ENCODE data around the gene B3GNT4. TPM values are rescaled to one million over a fixed set of nuclear protein-coding genes. Genes with fewer than 3 reads are reported as not detected.
A peak's percentile ranks its signal among the peaks of the same experiment; 100 is the strongest.

Gene B3GNT4
- 0.03 TPM for polyA plus RNA-seq (2013, experiment 1 of 2)
- 0.01 TPM for polyA plus RNA-seq (2013, experiment 2 of 2)

DNA sequence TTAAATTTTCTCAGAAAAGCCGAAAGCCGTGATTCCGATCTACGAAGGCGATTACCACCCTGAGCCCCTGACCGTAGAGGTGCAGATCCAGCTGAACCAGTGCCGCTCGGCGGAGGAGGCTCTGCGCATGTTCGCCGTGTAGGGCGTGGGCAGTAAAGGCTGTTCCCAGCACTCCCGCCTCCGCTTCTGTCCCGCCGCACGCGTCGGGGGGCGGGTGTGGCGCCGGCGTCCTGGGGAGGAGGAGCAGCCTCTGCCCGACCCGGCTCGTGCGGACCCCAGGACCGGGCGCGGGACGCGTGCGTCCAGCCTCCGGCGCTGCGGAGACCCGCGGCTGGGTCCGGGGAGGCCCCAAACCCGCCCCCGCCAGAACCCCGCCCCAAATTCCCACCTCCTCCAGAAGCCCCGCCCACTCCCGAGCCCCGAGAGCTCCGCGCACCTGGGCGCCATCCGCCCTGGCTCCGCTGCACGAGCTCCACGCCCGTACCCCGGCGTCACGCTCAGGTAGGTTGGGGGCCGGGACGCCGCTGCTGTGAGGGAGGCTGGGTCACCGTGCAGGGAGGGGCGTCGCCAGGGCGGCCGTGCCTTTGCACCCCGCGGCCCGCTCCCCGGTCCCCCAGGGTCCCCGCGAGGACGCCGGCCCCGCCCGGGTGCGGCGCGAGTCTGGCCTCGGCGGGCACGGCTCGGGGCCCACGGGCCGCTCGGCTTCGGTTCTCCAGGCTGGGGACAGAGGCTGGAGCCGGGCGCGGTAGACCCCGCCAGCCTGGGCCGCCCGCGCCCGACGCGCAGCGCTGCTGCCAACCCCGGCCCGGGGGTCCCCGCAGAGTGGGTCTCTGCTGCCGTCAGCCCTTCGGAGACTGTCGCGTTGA, at the start of gene B3GNT4:
B3GNT4 (plus strand) TSS at position 409 of the 866 bp plus-strand sequence. CDS start 910 bp downstream, outside the sequence.
- H3K18ac ChIP-seq (ENCODE audit: low read depth in 1 of 2, low read length in 2 of 2), result peak within 1 kb of the TSS in 1 of 2 experiments; percentile 63
- peak within 1 kb of the TSS; percentile 2 for H2BK15ac ChIP-seq (ENCODE audit: low read depth, poor library complexity, severe bottlenecking)
- H3K23ac ChIP-seq (ENCODE audit: low read length in 2 of 2), result peak within 1 kb of the TSS in 1 of 2 experiments; percentile 46
- H3K4me1 ChIP-seq (ENCODE audit: control insufficient read depth, insufficient read depth, low read depth, low read length), result peaks cover 19% of the 10 kb centered on the region
- H3K27me3 ChIP-seq (ENCODE audit: control insufficient read depth in 1 of 2, insufficient read depth in 1 of 2, low read length in 2 of 2), result peaks cover 12 to 64% of the 10 kb centered on the region in 2 experiments
- WGBS, result 0% methylated on average over 52 of the region's 104 CpGs
- no peak within 1 kb of the TSS for H4K8ac ChIP-seq (ENCODE audit: low read length)
- no peak within 1 kb of the TSS for H3K4ac ChIP-seq (ENCODE audit: low read depth in 1 of 2, low read length in 2 of 2)
- peak within 1 kb of the TSS; percentile 57 to 76 for H3K4me3 ChIP-seq (ENCODE audit: insufficient read depth in 1 of 2, low read depth in 1 of 2, low read length in 2 of 2)
- H2AFZ ChIP-seq (ENCODE audit: low read depth, low read length), result peak within 1 kb of the TSS; percentile 8
- no peak within 1 kb of the TSS for H2AK5ac ChIP-seq (ENCODE audit: low read length, severe bottlenecking)
- no peak within 1 kb of the TSS for H3K27ac ChIP-seq (ENCODE audit: low read length, poor library complexity, severe bottlenecking)
- peak within 1 kb of the TSS; percentile 61 for H3K9ac ChIP-seq (ENCODE audit: low read length)
- DNase-seq, result peak; percentile 57
- no peak within 1 kb of the TSS for H4K91ac ChIP-seq (ENCODE audit: low read length)
- peak within 1 kb of the TSS; percentile 86 for H3K4me2 ChIP-seq (ENCODE audit: low read length, poor library complexity, severe bottlenecking)
- H2BK5ac ChIP-seq (ENCODE audit: low read depth, low read length, poor library complexity, severe bottlenecking), result no peak within 1 kb of the TSS
- no peaks in the 10 kb centered on the region for H3K79me1 ChIP-seq (replicated peaks; ENCODE audit: low read length, poor library complexity, severe bottlenecking)
- H2BK12ac ChIP-seq (ENCODE audit: low read length in 2 of 2), result no peak within 1 kb of the TSS
- no peak within 1 kb of the TSS for H3K14ac ChIP-seq (ENCODE audit: low read length in 2 of 2)
- peaks cover 19 to 25% of the 10 kb centered on the region in 2 experiments for H3K36me3 ChIP-seq (ENCODE audit: control insufficient read depth in 1 of 2, insufficient read depth in 2 of 2, low read depth in 1 of 2, low read length in 2 of 2)
- no peaks in the 10 kb centered on the region for H3K9me3 ChIP-seq (ENCODE audit: control insufficient read depth, low read length)
- H2BK120ac ChIP-seq (ENCODE audit: low read depth, low read length), result no peak within 1 kb of the TSS

DNA sequence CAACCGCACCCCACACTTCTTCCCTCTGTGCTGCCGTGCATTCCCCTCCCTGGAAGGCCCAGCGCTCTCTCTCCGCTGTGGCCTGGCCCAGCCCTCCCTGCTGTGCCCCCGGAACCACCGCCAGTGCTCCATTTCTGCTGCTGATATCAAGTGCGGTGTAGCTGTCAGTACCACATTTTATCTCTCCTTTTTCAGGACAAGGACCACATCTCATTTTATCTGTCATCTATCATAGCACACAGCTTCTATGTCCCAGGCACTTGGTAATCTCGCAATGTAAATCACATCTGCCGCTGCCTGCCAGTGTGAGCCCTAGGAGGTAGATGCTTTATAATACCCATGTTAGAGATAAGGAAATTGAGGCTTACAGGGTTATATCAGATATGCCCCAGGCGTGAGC, 47.8 kb upstream of the B3GNT4 start:
- Histone ChIP-seq H3K9me3 (ENCODE audit: control insufficient read depth, low read length) (no peaks in the 10 kb centered on the region), H2BK15ac (ENCODE audit: low read depth, poor library complexity, severe bottlenecking) (no peak overlapping the region), H2BK120ac (ENCODE audit: low read depth, low read length) (no peak overlapping the region), H2BK12ac (ENCODE audit: low read length in 2 of 2) (no peak overlapping the region), H2AK5ac (ENCODE audit: low read length, severe bottlenecking) (no peak overlapping the region), H3K4me3 (ENCODE audit: insufficient read depth in 1 of 2, low read depth in 1 of 2, low read length in 2 of 2) (peak overlapping the region in 1 of 2 experiments; percentile 8), H3K27ac (ENCODE audit: low read length, poor library complexity, severe bottlenecking) (no peak overlapping the region), H3K23ac (ENCODE audit: low read length in 2 of 2) (no peak overlapping the region), H3K27me3 (ENCODE audit: control insufficient read depth in 1 of 2, insufficient read depth in 1 of 2, low read length in 2 of 2) (peaks cover 6 to 17% of the 10 kb centered on the region in 2 experiments), H2AFZ (ENCODE audit: low read depth, low read length) (no peak overlapping the region), H3K79me1 (replicated peaks; ENCODE audit: low read length, poor library complexity, severe bottlenecking) (no peaks in the 10 kb centered on the region), H3K36me3 (ENCODE audit: control insufficient read depth in 1 of 2, insufficient read depth in 2 of 2, low read depth in 1 of 2, low read length in 2 of 2) (no peaks in the 10 kb centered on the region), H3K4ac (ENCODE audit: low read depth in 1 of 2, low read length in 2 of 2) (no peak overlapping the region), H2BK5ac (ENCODE audit: low read depth, low read length, poor library complexity, severe bottlenecking) (no peak overlapping the region), H4K91ac (ENCODE audit: low read length) (no peak overlapping the region), H3K9ac (ENCODE audit: low read length) (no peak overlapping the region), H3K4me2 (ENCODE audit: low read length, poor library complexity, severe bottlenecking) (no peak overlapping the region), H4K8ac (ENCODE audit: low read length) (no peak overlapping the region), H3K4me1 (ENCODE audit: control insufficient read depth, insufficient read depth, low read depth, low read length) (no peaks in the 10 kb centered on the region), H3K18ac (ENCODE audit: low read depth in 1 of 2, low read length in 2 of 2) (no peak overlapping the region), H3K14ac (ENCODE audit: low read length in 2 of 2) (peak overlapping the region in 1 of 2 experiments; percentile 77)
- 55% methylated on average over 9 of the region's 10 CpGs for WGBS
- no peak for DNase-seq

DNA sequence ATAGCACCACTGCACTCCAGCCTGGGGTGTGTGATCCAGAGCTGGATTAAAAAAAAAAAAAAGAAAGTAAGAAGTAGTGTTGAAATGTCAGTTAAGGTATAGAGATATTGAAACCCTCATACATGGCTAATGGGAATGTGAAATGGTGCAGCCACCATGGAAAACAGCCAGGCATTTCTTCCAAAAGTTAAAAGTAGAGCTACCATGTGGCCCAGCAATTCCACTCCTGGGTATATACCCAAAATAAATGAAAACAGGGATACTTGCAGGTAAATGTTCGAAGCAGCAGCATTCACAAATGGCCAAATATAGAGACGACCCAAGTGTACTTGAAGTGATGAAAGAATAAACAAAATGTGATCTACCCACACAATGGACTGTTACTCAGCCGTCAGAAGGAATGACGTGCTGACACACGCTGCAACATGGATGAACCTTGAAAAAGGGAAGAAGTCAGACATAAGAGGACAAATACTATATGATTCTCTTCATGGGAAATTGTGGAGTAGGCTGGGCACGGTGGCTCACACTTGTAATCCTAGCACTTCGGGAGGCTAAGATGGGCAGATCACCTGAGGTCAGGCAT, 44.7 kb upstream of the B3GNT4 start:
- Histone ChIP-seq H3K4ac (ENCODE audit: low read depth in 1 of 2, low read length in 2 of 2) (no peak overlapping the region), H3K79me1 (replicated peaks; ENCODE audit: low read length, poor library complexity, severe bottlenecking) (no peaks in the 10 kb centered on the region), H3K23ac (ENCODE audit: low read length in 2 of 2) (no peak overlapping the region), H3K4me3 (ENCODE audit: insufficient read depth in 1 of 2, low read depth in 1 of 2, low read length in 2 of 2) (no peak overlapping the region), H3K14ac (ENCODE audit: low read length in 2 of 2) (no peak overlapping the region), H3K27ac (ENCODE audit: low read length, poor library complexity, severe bottlenecking) (no peak overlapping the region), H3K9me3 (ENCODE audit: control insufficient read depth, low read length) (no peaks in the 10 kb centered on the region), H2AFZ (ENCODE audit: low read depth, low read length) (no peak overlapping the region), H2BK120ac (ENCODE audit: low read depth, low read length) (no peak overlapping the region), H2BK5ac (ENCODE audit: low read depth, low read length, poor library complexity, severe bottlenecking) (no peak overlapping the region), H3K9ac (ENCODE audit: low read length) (no peak overlapping the region), H2BK12ac (ENCODE audit: low read length in 2 of 2) (no peak overlapping the region), H3K36me3 (ENCODE audit: control insufficient read depth in 1 of 2, insufficient read depth in 2 of 2, low read depth in 1 of 2, low read length in 2 of 2) (no peaks in the 10 kb centered on the region), H4K8ac (ENCODE audit: low read length) (no peak overlapping the region), H3K18ac (ENCODE audit: low read depth in 1 of 2, low read length in 2 of 2) (no peak overlapping the region), H2AK5ac (ENCODE audit: low read length, severe bottlenecking) (no peak overlapping the region), H2BK15ac (ENCODE audit: low read depth, poor library complexity, severe bottlenecking) (no peak overlapping the region), H4K91ac (ENCODE audit: low read length) (no peak overlapping the region), H3K4me1 (ENCODE audit: control insufficient read depth, insufficient read depth, low read depth, low read length) (no peaks in the 10 kb centered on the region), H3K4me2 (ENCODE audit: low read length, poor library complexity, severe bottlenecking) (no peak overlapping the region), H3K27me3 (ENCODE audit: control insufficient read depth in 1 of 2, insufficient read depth in 1 of 2, low read length in 2 of 2) (peaks cover 0 to 10% of the 10 kb centered on the region in 2 experiments)
- WGBS, result 93% methylated on average over 7 of the region's 7 CpGs
- DNase-seq, result no peak

DNA sequence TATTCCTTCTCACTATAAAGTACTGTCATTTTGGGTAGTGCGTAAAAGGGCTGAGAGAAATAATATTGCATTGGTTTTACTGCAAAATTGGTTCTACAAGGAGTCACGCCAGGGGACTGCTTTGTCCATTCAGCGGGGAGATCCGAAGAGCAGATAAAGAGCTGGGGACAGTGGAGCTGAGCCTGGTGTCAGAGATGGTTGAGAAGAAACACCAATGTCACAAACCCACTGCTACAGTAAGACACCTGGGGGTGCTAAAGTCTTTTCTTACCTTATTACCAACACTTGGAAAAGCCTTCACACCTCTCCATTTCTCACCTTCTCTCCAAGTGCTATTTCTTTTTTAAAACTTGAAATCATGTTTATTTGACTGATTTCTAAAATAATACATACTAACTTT, 43.6 kb upstream of the B3GNT4 start:
- DNase-seq, result no peak
- Histone ChIP-seq H4K8ac (ENCODE audit: low read length) (no peak overlapping the region), H3K9me3 (ENCODE audit: control insufficient read depth, low read length) (no peaks in the 10 kb centered on the region), H3K14ac (ENCODE audit: low read length in 2 of 2) (no peak overlapping the region), H3K18ac (ENCODE audit: low read depth in 1 of 2, low read length in 2 of 2) (no peak overlapping the region), H3K4me1 (ENCODE audit: control insufficient read depth, insufficient read depth, low read depth, low read length) (no peaks in the 10 kb centered on the region), H3K27me3 (ENCODE audit: control insufficient read depth in 1 of 2, insufficient read depth in 1 of 2, low read length in 2 of 2) (peaks cover 0 to 14% of the 10 kb centered on the region in 2 experiments), H3K4me2 (ENCODE audit: low read length, poor library complexity, severe bottlenecking) (no peak overlapping the region), H2AFZ (ENCODE audit: low read depth, low read length) (no peak overlapping the region), H3K79me1 (replicated peaks; ENCODE audit: low read length, poor library complexity, severe bottlenecking) (no peaks in the 10 kb centered on the region), H3K27ac (ENCODE audit: low read length, poor library complexity, severe bottlenecking) (no peak overlapping the region), H4K91ac (ENCODE audit: low read length) (no peak overlapping the region), H2BK12ac (ENCODE audit: low read length in 2 of 2) (no peak overlapping the region), H3K4me3 (ENCODE audit: insufficient read depth in 1 of 2, low read depth in 1 of 2, low read length in 2 of 2) (no peak overlapping the region), H2BK120ac (ENCODE audit: low read depth, low read length) (no peak overlapping the region), H2AK5ac (ENCODE audit: low read length, severe bottlenecking) (no peak overlapping the region), H2BK5ac (ENCODE audit: low read depth, low read length, poor library complexity, severe bottlenecking) (no peak overlapping the region), H3K4ac (ENCODE audit: low read depth in 1 of 2, low read length in 2 of 2) (no peak overlapping the region), H3K23ac (ENCODE audit: low read length in 2 of 2) (no peak overlapping the region), H3K36me3 (ENCODE audit: control insufficient read depth in 1 of 2, insufficient read depth in 2 of 2, low read depth in 1 of 2, low read length in 2 of 2) (no peaks in the 10 kb centered on the region), H2BK15ac (ENCODE audit: low read depth, poor library complexity, severe bottlenecking) (no peak overlapping the region), H3K9ac (ENCODE audit: low read length) (no peak overlapping the region)
- WGBS, result 66% methylated on average over 4 of the region's 4 CpGs
